GM19468 (cell line): ENCODE measurements around the gene MTARC2.
"Not testable (repeated sequence)": the region's sequence is repeated elsewhere in the genome, so short reads cannot be mapped to it uniquely, and the experiment has no call there.

Source experiments
- ATAC-seq: cut with Tn5 transposase; IDR thresholded peaks from one replicate; pipeline ENCODE4 v1.9.1; 2021; ENCODE audit warnings: mild to moderate bottlenecking, moderate library complexity, moderate number of reproducible peaks; ENCODE audit not compliant: unreplicated experiment; ENCODE audit errors: extremely low read depth

Gene MTARC2

DNA sequence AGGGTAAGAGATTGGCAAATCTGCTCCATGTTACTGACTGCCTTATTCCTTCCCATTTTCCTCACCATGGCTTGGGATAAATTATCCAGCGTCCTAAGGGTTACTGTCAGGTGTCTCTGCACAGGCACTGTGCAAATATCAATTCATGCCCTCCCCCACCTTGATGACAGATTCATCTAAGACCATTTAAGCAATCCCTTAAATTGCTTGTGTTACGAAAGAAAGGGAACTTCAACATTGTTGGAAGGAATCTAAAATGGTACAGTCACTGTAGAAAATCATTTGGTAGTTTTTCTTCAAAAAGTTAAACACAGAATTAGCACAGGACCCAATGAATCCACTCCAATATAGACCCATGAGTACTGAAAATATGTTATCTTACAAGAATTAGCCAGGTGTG lies 17.6 kb upstream of the MTARC2 start:
- no peak for ATAC-seq

DNA sequence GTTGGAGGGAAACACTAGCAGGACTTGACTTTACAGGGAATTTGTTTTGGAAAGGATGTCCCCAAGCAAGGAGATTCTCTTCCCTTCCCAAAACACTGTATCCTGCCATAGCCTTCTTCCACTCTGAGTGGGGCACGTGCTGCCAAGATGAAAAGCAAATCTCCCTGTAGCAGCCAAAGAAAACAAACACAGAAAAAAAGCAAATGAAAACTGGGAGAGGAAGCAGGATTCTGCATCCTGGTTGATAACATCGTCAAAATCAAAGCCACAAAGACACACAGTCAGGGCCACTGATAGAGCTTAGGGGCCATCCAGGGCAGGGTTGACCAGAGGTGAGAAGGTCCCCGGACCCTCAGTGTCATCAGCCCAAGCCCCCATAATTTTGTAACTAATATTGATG lies 16.0 kb upstream of the MTARC2 start:
- no peak for ATAC-seq

DNA sequence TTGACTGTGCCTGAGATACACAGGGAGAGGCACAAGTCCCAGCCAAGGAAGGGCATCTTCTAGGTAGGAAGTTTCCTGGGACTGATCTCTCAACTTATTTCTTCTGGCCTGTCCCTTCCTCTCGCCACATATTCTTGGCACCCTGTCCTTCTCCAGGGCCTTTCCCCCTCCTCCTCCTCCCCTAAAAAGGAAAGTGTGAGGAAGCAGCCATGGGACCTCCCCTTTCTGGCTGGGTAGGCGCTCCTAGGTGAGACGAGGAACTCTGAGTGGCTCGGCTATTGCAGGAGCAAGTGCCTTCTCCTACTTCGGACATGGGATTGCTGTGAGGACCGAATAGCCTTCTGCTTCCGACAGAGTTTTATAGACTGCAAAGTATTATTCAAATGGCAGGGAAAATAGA lies 15.5 kb upstream of the MTARC2 start:
- ATAC-seq, result no peak

DNA sequence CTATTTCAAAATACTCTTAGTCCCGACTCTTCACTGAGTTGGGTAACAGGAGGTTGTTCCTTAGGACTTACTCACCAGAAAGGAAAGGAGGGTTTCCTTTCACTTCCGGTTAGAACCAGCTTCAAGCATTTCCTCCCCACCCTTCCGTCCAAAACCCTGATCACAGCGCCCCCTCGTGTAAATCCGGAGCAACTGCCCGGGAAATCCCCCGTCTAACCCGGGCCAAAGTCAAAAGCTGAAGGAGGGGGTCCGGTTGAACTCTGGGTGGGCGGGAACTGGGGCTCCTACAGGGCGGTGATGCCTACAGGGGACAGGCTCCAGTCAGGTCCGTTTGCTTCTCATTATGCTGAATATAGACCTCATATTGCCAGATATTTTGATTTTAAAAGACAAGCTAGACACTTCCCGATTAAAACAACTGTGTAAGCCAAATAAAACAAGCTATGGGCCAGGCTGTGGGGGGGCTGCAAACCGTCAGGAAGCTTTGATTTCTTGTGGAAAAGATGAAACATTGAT lies 15.0 kb upstream of the MTARC2 start:
- peak; percentile 79 for ATAC-seq

DNA sequence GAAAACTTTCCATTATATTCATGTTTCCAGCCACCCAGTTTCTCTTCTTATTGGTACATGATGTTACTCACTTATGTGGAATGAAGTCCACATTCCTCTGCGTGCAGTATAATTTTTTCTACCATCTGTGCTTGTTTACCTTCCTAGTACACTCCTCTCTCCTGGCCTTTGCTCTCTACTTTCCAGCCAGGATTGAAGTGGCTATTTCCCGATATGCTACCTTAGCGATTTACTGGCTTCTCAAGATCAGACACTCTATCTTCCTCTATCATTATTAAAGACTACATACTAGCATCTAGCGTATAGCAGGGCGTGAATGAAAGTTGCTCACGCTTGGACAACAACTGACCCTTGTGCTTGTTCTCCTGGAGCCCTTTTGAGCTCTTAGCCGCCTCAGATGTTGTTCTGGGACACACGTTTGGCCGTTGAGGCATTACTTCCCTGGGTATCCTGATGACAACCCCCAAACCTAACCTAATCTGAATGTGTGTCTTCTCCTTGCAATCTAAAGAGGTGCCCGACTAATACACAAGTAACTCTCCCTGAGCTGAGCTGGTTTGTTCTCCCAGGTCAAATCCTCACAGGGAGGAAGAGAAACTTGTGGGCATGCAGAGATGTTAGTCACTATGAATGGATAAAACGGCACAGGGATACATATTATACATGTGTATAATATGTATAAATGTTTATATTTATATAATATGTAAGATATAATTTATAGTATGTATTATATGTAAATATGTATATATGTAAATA lies 13.4 kb upstream of the MTARC2 start:
- ATAC-seq, result no peak

GRCh38 chr1:220736283-220736682 lies 11.8 kb upstream of the MTARC2 start:
- not testable (repeated sequence) for ATAC-seq

DNA sequence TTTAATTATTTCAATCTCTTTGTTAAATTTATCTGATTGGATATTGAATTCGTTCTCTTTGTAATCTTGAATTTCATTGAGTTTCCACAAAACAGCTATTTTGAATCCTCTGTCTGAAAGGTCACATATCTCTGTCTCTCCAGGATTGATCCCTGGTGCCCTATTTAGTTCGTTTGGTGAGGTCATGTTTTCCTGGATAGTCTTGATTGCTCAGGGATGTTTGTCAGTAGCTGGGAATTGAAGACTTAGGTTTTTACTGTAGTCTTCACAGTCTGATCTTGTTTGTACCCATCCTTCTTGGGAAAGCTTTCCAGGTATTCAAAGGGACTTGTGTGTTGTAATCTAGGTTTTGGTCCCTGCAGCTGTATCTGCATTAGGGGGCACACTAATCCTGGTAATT lies 6.8 kb upstream of the MTARC2 start:
- no peak for ATAC-seq

GRCh38 chr1:220741825-220742224 lies 6.3 kb upstream of the MTARC2 start:
- no peak for ATAC-seq

GRCh38 chr1:220742520-220742919 lies 5.6 kb upstream of the MTARC2 start:
- no peak for ATAC-seq

DNA sequence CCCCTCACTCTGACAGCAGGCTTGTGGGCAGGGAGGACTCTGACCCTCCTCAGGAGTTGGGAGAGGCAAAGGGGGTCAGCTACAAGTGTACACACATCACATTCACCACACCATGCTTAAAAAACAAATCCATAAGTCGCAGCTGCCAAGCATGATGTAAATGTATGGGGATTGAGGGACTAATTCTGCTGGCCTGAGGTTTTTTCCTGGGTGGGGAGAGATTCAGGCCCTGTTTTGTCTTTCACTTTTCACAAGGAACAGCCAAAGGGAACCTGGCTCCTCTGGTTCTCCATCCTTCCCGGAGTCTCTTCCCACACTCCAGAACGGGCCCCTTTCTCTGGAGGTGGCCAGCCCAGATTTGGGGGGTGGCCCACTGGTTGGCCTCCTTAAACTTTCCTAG lies 1.3 kb upstream of the MTARC2 start:
- ATAC-seq, result no peak

- ATAC-seq, result no peak
Measured at GRCh38 chr1:220747437-220748088, 559 bp upstream of the MTARC2 start.

DNA sequence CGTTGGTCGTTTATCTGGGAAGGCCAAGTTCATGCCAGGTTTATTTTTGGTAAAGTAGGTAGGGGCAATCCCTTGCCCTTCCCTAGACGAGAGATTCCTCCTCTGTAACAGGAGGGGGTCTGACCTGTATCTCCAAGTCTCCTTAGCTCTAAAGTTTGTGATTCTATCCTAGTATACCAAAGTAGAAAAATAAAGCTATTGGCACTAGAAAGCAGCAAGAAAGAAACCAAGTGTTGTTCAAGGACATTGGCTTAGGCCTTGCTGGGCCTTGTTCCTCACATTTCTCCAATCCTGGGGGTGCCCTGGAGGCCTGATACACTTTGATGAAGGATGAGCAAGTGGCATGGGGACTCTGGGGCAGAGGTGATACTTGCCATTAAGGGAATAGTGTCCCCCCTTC lies 814 bp downstream of the MTARC2 start:
- ATAC-seq, result no peak

- ATAC-seq, result no peak
Measured at GRCh38 chr1:220750131-220750515, 2.0 kb downstream of the MTARC2 start.

- no peak for ATAC-seq
Measured at GRCh38 chr1:220751111-220751510, 3.0 kb downstream of the MTARC2 start.

DNA sequence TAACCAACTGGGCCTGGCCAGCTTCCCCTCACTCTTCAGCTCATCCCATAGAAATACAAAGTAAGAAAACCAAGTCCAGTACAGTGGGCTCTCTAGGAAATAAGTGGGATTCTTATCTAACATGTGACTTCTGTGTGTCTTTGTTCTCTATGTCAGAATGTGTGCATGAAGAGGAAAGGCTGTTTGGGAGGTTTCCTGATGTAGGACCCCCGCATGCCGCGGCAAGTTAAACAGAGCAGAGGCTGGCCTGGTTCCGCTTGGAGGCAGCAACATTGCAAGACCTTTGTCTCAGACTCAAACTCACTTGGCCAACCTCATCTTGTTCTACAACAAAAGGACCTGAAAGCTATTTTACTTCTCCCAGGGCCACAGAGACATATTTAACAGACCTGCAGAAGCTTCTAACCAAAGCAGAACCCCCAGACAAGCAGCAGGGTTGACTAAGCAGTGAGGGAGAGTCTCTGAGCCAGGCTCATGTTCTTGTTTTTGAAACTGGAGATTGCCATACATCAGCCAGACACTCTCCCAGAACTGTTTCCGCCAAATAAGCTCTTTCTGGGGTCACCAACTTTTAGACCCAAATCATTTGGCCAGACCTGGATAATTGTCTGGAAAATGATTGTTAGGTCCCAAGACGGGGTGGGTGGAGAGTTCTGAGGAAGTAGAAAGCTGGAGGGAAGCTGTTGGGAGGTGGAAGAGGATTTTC lies 6.2 kb downstream of the MTARC2 start:
- no peak for ATAC-seq

DNA sequence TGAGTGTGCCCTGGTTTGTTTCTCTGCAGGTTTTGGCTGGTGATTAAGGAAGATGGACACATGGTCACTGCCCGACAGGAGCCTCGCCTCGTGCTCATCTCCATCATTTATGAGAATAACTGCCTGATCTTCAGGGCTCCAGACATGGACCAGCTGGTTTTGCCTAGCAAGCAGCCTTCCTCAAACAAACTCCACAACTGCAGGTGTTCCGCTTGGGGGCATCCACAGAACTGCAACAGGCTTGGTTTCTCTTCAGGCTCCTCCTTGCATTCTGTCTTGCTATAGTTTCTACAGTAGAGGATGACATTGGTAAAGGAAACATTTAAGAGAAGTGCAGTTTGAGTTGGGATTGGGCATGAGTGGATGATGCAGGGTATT lies 6.8 kb downstream of the MTARC2 start:
- no peak for ATAC-seq

DNA sequence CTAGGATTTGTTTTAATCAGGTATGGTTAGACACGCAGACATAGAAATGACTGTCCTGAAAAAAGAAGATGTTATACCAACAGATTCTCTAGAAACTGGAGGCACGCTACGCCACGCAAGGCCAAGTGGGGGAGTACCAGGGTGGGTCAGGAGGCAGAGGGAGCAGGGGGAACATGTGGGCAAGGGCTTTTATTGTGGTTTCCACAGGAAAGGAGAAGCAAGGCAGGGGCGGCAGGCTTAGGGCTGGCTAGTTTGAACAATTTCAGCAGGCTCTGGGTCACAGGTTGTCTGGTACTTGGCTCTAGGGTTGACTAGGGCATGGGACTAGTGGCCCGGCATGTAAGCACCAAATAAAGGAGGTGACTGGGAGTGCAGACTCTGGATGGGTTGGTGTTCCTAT lies 7.2 kb downstream of the MTARC2 start:
- ATAC-seq, result no peak

DNA sequence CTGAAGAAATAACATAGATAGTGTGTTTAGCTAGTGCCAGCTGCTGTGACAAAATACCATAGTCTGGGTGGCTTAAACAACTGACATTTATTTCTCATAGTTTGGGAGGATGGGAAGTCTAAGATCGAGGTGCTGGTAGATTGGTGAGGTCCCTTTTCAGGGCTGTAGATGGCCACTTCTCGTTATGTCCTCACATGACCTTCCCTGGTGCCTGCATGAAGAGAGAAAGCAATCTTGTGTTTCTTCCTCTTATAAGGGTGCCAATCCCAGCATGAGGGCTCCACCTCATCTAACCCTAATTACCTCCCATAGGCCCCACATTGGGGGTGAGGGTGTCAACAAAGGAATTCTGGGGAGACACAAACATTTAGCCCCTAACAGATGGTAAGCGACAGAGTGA lies 9.3 kb downstream of the MTARC2 start:
- ATAC-seq, result no peak

DNA sequence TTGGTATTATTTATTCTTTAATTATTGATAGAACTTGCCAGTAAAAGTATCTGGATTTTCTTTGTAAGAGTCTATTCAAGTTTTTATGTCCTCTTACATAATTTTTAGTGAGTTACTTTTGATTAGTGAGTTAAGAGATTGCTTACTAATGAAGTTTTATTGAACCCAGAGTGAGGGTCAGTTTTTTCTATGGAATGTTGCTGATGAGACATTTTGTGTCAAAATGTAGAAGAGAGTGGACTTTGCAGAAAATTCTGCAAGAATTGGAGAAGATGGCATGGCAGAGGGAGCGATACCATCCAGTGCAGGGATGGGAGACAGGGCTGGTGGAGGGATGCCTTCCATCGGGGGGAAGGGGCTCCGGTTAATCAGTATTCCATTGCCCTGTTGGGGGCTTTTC lies 11.0 kb downstream of the MTARC2 start:
- ATAC-seq, result no peak

GRCh38 chr1:220761688-220762427 lies 13.7 kb downstream of the MTARC2 start:
- ATAC-seq, result no peak

- ATAC-seq, result no peak
Measured at GRCh38 chr1:220764757-220765156, 16.6 kb downstream of the MTARC2 start.
